Measurements from ENCODE around the gene CD83.
A peak's percentile ranks its signal among the peaks of the same experiment; 100 is the strongest.

CD83 gene

GRCh38 chr6:14123386-14124111 is 6.0 kb downstream of the CD83 start:
- DNase-seq (ENCODE audit: low read depth in 2 of 2), result no peak

DNA sequence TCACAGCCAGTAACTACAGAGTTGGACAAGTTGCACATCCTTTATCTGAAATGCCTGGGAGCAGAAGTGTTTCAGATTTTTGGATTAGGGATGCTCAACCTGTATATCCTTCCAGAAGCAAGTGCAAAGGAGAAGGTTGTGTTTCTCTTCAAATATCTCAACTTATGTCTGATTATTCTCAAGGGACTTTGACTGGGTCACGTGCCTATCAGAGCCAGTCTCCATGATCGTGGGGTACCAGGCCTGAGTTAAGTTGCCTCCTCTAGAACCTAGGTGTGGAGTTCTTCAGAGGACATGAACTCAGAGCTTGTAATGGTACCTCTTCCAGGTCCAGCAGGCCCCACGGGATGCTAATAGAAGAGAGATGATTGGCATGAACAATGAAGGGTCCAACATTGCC is 7.8 kb downstream of the CD83 start:
- no peak for DNase-seq (ENCODE audit: low read depth in 2 of 2)

- DNase-seq (ENCODE audit: low read depth in 2 of 2), result no peak
Measured at GRCh38 chr6:14126191-14126590, 8.6 kb downstream of the CD83 start.

DNA sequence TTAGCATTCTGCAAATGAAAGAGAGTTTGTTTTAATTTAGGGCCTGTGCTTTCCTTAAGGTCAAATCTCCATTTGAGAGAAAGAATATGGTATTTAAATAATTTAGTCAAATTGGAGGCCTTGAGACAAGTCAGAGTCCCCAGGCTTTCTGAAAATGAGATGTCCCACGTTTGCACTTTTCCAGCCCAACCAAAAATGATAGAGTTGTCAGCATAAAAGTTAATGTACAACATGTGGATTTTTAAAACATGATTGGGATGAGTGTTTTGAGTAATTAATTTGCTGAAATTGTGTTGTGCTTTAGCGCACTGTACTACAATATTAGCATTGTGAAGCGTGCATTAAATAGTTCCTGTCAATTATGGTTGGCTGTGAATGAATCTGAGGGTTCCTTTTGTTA is 10.0 kb downstream of the CD83 start:
- no peak for DNase-seq (ENCODE audit: low read depth in 2 of 2)

- no peak for DNase-seq (ENCODE audit: low read depth in 2 of 2)
Measured at GRCh38 chr6:14128012-14128411, 10.4 kb downstream of the CD83 start.

GRCh38 chr6:14128746-14129145 is 11.2 kb downstream of the CD83 start:
- DNase-seq (ENCODE audit: low read depth in 2 of 2), result no peak

GRCh38 chr6:14129575-14129974 is 12.0 kb downstream of the CD83 start:
- DNase-seq (ENCODE audit: low read depth in 2 of 2), result no peak

GRCh38 chr6:14130435-14131075 is 13.0 kb downstream of the CD83 start:
- DNase-seq (ENCODE audit: low read depth in 2 of 2), result no peak

DNA sequence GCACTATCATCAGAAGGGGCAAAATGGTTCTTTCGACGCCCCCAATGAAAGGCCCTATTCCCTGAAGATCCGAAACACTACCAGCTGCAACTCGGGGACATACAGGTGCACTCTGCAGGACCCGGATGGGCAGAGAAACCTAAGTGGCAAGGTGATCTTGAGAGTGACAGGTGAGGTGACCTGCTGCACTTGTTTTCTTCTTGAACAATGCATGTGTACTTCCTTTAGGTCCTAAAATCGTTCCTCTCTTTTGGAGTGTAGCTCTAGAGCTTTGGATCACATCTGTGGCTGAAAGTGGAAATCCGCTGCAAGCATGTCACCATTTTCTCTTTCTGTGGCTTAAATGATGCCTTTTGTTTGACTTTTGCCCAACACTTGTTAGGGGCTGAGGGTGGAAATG is 14.0 kb downstream of the CD83 start:
- DNase-seq (ENCODE audit: low read depth in 2 of 2), result no peak

- no peak for DNase-seq (ENCODE audit: low read depth in 2 of 2)
Measured at GRCh38 chr6:14132244-14132920, 14.8 kb downstream of the CD83 start.

GRCh38 chr6:14132921-14133275 is 15.3 kb downstream of the CD83 start:
- no peak for DNase-seq (ENCODE audit: low read depth in 2 of 2)

DNA sequence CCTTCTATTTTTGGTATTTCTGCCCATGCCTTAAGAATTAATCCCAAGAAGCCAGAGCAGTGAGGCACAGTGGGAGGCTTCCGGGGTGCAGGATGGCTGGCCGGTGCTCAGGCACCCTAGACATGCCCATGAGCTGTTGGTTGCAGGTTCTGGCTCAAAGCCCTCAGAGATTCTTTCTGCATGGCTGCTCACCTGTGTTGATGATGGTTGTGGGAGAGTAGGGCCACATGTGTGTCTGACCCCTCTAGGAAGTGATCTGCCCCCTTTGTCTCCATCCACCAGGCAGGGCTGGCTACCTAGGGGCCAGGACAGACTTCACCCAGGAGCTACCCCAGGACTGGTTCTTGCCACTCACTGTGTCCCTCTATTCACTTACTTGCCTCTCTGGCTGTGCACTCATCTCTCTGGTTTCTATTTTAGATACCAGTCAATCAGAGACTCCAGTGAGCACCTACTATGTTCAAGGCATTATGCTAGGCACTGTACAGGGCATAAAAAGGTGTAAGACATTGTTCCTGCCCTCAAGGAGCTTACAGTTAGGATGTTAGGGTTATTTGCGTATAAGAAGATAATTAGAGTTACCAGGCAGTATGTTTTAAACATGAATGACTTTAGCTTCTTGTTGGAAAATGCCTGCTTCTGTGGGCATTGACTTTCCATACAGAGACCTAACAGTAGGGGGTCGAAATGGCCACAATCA is 16.8 kb downstream of the CD83 start:
- DNase-seq (ENCODE audit: low read depth in 2 of 2), result no peak

- no peak for DNase-seq (ENCODE audit: low read depth in 2 of 2)
Measured at GRCh38 chr6:14135893-14136539, 18.4 kb downstream of the CD83 start.

- no peak for DNase-seq (ENCODE audit: low read depth in 2 of 2)
Measured at GRCh38 chr6:14138701-14139215, 21.2 kb downstream of the CD83 start.

DNA sequence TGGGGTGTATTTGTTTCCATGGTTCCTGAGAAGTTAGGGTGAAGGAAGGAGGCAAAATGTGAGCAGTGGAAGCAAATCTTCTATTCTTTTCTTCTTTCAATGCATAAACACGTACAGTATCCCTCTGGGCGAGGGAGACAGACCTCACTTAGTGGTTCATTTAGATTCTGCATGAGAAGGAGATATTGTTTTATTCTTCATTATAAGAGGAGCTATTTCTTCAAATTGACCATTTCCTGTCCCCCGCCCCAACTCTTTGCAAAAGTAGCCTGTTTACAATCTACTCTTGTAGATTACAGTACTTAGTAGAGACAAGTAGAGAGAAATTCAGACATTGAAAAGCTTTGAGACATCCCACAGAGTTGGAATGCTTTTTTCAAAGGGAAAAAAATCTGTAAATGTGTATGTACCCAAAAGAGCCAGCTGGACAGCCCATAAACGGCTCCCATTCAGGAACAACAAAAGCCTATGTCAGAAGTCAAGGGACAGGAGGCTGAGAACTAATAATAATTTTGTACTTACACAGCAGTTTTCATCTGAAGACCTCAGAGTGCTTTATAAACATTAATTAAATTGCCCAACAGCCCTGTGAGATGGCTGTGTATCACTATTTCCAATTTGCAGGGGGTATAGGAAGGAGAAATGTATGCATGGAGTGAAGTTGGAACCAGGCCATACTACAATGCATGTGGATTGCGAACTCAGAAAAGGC is 23.9 kb downstream of the CD83 start:
- no peak for DNase-seq (ENCODE audit: low read depth in 2 of 2)

- no peak for DNase-seq (ENCODE audit: low read depth in 2 of 2)
Measured at GRCh38 chr6:14142063-14142450, 24.5 kb downstream of the CD83 start.

- no peak for DNase-seq (ENCODE audit: low read depth in 2 of 2)
Measured at GRCh38 chr6:14142511-14143223, 25.1 kb downstream of the CD83 start.

- no peak for DNase-seq (ENCODE audit: low read depth in 2 of 2)
Measured at GRCh38 chr6:14143305-14143704, 25.7 kb downstream of the CD83 start.

DNA sequence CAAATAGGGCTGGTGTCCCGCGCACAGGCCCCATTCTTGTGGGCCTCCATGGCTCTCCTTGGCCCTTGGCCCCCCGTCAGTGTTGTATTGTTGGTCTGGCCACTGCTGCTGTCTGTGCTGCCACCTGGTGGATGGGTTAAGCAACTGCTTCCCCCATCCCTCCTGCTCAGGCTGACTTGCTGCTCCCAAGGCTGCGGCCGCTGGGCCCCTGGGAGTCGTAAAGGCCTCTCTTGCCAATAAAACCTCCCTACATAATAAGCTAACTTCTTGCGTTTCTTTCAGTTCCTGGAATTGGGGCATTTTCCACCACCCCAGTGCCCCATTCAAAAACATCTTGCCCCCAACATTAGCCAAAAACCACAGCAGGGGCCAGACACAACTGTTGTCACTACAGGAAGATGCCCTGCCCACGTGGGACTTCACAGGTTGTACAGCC is 27.1 kb downstream of the CD83 start:
- peak; percentile 66 to 70 for DNase-seq (ENCODE audit: low read depth in 2 of 2)

DNA sequence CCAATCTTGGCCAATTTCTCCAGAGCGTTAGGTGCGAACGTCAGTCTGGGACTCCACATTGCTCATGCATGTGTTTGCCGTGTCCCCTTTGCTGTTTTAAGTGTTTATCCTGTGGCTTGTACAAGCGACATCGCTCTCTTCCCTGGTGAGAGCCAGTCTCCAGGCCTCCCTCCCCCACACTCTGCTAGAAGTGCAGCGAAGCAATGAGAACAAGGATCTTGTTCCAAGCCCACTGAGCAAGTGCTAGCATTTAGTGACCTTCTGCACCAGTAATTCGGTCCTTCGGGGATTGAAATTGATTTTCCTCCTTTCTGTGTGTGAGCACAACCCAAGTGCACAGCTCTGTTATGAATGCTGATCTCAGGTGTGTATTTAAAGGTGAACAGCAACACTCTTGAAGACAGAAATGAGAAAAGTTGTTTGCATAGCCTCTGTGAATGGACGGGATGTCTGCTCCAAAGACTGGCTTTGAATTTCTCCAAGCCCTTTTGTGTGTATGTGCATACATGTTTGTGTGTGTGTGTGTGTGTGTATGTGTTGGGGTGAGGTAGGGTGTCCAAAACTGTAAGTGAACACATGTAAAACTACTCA is 29.0 kb downstream of the CD83 start:
- DNase-seq (ENCODE audit: low read depth in 2 of 2), result no peak

All from activated CD4-positive, alpha-beta T cell treated with anti-CD3 and anti-CD28 coated beads for 24 hours (primary cell).